GM21390 (cell line): ENCODE data around the gene RNF8.
"Not testable (repeated sequence)": the region's sequence is repeated elsewhere in the genome, so short reads cannot be mapped to it uniquely, and the experiment has no call there.

Source experiments
- ATAC-seq: cut with Tn5 transposase; IDR thresholded peaks from one replicate; pipeline ENCODE4 v1.9.1; 2021; ENCODE audit not compliant: unreplicated experiment

Gene RNF8

DNA sequence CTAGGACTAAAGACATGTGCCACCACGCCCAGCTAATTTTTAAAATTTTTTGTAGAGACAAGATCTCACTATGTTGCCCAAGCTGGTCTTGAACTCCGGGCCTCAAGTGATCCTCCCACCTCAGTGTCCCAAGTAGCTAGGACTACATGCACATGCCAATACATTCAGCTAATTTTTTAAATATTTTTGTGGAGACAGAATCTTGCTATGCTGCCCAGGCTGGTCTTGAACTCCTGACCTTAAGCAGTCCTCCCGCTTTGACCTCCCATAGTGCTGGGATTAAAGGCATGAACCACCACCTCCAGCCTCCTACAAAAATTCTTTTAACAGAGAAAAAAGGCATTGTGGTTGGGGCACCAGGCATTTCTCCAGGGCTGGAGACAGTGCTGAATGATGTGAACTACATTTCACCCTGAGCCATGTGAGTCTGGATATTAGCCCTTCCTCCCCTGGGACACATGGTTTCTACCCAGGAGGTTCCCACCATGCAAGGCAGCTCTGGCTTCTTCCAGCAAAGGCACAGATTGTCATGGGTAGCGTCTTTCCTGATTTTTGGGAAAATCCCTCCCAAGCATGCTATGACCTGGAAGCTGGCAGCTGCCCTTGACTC, 42.9 kb downstream of the RNF8 start:
- no peak for ATAC-seq

DNA sequence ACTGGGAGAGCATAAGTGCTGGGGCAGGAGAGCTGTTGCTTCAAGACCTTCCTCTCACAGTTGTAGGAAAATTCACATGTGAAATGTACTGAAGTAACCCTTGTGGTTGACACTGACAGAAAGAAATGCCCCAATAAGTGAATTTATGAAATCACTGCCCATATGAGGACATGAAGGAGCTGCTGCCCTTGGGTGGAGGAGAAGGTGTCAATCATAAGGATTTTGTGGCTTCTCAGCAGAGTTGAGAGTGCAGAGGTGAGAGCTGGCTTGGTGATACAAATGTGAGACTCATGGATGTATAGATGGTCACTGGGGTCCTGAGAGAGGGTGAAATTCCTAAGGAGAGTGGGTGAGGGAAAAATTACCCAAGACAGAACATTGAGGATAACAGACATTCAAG, 45.3 kb downstream of the RNF8 start:
- ATAC-seq, result no peak

DNA sequence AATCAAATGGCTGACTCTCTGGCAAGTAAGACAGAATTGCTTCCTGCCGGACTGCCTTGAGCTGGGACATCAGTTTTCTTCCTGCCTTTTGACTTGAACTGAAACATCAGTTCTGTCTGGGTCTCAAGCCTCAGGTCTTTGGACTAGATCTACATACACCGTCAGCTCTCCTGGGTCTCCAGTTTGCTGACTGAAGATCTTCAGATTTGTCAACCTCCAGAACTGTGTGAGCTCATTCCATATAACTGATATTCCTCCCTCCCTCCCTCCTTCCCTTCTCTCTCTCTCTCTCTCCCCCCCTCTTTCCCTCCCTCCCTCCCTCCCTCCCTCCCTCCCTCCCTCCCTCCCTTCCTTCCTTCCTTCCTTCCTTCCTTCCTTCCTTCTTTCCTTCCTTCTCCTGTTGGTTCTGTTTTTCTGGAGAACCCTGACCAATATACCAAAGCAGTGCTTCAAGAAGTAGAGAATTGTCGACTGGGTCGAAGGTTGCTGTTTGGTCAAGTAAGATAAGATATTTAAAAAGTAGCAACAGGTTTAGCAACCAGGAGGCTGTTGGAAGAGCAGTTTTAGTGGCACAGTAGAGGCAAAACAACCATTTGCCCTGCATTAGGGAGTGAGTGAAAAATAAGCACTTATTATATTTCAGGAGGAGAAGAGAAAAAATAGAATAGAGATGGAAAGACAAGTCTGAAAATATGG, 46.2 kb downstream of the RNF8 start:
- ATAC-seq, result no peak

DNA sequence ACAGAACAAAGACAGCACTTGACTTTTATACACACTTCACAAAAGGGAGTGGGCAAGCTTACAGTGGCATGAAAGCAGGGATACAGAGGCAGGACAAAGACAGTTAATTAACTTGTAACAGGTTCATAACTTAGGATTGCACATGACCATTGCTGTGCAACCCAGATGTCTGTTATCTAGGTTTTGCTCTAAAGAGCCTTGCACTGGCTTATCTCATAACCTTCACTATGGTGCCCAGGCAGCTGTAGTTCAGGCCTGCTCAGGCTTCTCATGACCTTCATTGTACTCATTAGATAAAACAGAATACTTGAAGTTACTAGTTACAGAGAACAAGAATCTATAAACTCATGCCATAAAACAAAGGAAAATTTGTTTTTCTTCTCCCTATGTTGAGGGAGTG, 47.9 kb downstream of the RNF8 start:
- ATAC-seq, result not testable (repeated sequence)

DNA sequence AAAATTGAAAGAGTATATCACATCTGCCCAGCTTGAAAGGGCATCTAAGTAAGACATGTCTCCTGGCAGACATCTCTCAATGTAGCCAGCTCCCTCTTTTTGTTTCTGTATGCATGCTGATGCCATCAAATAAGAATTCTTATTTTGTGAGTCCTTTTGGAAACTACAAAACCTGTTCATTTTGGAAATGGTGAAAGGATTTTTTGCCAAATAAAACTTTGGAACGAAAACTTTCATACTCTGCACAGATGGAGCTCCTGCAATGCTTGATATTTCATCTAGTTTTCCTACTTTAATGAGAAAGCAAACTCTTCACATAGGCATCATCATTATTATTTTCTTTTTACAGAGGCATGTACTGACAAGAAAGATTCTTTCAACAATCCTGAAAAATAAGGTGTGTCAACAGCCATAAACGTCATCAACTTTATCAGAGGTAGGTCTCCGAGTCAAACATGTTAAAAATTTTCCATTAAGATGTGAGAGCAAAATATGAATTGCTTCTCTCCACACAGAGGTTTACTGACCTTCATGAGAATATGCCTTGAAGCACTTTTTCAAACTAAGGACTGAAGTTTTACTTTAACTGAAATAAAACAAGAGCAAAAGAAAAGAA, 53.1 kb downstream of the RNF8 start:
- no peak for ATAC-seq

DNA sequence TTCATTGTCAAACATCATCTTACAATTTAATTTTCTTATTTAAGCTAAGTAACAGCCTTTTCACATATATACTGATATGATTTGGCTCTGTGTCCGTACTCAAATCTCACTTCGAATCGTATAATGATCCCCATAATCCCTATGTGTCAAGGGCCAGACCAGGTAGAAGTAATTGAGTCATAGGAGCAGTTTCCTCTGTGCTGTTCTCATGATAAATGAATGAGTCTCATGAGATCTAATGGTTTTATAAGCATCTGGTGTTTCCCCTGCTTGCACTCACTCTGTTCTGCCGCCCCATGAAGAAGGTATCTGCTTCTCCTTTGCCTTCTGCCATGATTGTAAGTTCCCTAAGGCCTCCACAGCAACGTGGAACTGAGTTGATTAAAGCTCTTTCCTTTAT, 54.2 kb downstream of the RNF8 start:
- ATAC-seq, result no peak

DNA sequence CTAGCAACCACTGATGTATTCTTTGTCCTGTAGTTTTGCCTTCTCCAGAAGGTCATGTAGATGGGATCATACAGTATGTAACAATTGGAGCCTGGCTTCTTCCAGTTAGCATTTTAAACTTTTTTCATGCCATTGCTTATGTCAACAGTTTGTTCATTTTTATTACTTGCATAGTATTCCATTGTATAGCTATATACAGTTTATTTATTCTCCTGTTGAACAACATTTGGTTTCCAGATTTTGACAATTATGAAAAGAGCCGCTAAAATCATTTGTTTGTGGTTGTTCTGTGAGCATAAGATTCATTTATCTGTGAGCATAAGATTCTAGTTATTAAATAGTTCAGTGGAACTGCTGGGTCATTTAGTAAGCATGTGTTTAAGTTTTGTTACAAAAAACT, 55.7 kb downstream of the RNF8 start:
- ATAC-seq, result no peak

DNA sequence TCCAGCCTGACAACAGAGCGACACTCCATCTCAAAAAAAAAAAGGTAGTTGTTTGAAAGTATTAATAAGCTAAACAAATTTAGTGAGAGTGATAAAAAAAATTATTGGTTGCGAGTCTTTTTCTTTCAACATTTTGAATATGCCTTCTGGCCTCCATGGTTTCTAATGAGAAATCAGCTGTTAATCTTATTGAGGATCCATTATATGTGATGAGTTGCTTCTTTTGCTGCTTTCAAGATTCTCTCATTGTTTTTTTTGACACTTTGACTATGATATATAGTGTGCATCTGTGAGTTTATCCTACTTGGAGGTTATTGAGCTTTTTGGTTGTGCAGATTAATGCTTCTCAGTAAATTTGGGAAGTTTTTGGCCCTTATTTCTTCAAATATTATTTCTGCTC, 63.6 kb downstream of the RNF8 start:
- ATAC-seq, result no peak

DNA sequence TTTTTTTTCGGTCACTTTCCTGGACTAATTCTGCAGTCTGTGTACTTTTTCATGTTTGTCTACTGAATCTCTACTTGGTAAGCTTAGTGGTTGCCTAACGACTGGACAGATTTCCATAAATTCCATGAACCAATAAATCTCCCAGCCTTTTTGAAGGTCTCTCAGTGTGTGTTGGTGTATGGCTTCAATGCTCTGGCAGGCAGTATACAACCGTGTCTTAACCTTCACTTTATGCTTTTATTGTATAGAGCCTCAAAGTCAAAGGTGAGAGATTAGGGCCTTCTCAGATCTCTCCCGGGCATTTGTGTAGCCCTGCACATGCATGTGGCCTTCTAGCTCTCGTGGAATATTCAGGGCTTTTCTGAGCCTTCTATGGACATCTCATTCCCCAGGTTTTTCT, 64.9 kb downstream of the RNF8 start:
- no peak for ATAC-seq

DNA sequence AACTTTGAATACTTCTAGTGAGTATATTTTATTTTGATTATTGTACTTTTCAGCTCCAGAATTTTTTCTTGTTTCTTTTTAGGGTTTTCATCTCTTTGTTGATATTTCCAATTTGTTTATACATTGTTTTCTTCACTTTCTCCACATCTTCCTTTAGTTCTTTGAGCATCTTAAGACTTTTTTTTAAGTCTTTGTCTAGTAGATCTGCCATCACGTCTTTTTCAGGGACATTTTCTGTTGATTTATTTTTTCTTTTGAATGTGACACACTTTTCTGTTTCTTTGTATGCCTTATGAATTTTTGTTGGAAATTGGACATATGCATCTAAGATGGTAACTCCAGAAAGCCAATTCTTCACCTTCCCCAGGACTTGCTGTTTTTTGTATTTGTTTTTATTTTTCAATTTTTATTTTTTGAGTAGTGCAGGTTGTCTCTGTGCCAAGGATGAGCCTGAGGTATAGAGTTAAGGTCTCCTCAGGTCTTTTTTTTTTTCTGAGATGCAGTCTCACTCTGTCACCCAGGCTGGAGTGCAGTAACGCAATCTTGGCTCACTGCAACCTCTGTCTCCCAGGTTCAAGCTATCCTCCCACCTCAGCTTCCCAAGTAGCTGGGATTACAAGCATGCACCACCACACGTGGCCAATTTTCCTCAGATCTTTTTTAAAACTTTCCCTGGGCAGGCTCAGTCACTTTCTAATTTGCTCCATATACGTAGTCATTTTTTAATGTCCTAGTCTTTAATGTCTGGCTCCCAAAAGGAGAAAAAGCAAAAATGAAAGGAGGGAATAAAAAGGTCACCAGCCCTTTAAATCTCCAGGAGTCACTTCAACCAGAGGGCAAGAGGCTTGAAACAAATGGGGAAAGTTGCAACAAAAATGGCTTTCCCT, 72.5 kb downstream of the RNF8 start:
- no peak for ATAC-seq

DNA sequence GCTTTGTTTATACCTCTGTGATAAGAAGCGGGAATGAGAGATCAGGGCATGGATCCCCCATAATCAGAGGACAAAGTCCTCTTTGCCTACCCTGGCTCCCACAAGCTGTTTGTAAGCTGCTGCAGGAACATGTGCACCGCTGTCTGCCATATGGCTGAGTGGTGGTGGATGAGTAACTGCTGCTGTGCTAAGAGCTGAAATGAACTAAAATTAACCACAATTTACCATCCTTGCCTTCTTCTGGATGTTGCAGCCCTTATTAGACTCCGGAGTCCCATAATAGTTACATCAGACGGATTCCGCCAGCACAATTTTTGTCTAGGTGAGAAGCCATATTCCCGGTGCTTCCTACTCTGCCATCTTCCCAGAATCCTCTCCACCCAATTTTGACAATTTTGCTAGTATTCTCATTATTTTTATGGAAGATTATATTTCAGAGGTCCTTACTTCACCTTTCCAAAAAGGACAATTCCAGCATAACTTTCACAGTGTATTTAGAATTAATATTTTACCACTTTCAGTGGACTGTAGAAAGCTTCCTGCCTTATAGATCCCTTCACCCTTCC, 73.2 kb downstream of the RNF8 start:
- no peak for ATAC-seq

DNA sequence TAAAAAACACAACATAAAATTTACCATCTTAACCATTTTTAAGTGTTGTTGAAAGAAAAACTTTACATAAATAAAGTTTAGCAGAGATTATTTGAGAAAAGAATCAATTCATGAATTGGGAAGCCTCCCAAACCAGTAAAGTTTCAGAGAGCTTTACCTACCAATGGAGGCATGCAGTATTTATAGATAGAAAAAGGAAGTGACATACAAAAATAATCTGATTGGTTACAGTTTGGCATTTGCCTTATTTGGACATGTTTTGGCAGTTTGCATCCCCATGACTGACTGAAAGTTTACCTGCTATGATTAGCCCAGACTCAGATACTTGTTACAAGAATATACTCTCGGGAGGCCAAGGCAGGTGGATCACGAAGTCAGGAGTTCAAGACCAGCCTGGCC, 75.6 kb downstream of the RNF8 start:
- no peak for ATAC-seq

DNA sequence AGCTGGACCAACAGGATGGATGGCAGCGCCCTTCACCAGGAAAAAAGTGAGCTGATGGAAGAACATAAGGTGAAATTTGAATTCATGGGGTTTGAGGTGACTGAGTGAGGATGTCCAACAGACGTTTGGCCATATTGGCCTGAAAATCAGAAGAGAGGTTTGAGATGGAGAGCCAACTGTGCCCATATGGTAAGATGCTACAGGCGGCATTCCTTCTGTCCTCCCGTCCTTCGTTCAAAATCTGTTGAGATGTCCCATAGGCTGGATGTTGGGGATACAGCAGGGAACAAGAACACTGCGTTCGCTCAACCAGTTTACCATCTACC, 78.8 kb downstream of the RNF8 start:
- no peak for ATAC-seq

DNA sequence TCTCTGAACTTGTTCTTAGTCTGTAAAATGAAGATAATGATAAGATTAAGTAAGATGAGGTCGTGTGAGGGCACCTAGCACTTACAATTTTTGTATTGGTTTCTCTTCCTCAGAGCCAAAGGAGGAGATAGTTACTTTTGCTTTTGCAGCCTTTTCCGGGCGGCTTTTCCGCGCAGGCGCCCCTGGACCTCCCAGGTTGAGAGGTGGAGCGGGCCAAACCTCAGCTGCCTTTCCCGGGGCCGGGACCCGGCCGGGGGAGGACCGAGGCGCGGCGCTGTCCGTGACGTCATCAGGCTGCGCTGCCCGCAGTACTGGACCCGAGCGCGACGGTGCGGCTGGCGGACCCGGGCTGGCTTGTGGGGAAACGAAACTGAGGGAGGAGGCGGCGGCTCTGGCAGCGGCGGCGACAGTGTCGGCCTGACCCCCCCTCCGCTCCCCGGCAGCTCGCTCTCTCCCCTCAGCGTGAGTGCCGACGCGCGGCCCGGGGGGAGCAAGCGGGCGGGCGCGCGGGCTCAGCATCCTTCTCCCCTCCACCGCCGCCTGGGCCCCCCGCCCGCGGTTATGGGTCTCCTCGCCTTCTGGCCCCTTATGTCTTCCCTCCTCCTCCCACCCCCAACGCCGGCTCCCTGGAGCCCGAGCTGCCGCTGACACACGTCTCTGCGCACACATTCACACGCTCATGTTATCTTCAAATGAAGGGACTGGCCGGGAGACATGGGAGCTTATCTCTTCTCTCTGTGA, 79.3 kb downstream of the RNF8 start, which contains the start of gene CMTR1:
TSS of gene CMTR1 (plus strand) at position 306 of the 741 bp plus-strand sequence. CDS start 2,409 bp downstream, outside the sequence.
- peak; percentile 84 for ATAC-seq

DNA sequence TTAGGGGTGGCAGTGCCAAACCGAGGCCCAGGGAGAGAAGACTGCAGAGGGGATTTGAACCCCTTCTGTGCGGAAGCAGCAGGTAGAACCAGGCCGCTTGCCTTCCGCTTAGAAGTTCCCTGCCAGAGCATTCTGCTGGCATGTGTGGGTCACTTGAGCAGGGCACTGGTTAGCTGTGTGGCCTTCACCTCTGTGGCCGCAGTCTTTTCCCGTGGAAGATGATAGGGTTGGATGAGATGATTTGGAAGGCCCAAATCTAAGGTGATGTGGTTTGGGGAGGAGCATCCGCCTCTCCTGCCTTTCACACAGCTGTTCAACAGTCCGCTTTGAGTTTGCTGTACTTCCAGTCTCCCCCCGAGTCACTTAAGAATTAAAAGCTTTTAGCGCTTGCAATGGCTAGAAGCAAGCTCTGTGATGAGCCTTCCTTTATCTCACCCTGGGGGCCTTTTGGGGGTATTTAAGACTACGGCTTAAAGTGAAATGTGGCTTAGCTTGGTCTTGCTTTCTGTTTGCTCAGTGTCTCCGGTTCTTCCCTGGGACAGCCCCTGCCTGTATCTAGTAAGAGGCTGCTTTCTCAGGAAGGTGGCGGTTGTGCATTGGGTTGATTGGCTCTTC, 80.0 kb downstream of the RNF8 start:
- peak; percentile 35 for ATAC-seq

DNA sequence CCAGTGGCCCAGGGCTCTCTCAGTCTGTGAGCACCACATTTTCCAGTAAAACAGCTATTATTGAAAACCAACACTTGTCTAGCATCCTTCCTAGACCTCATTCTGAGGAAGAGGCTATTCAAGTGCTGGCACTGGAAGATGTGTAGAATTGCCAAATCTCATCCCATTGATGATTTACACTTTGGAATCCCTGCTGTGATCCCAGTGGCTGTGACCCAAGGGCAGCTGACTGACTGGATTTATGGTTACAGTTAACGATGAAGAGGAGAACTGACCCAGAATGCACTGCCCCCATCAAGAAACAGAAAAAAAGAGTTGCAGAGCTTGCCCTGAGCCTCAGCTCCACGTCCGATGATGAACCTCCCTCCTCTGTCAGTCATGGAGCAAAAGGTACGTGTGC, 81.6 kb downstream of the RNF8 start:
- ATAC-seq, result no peak

DNA sequence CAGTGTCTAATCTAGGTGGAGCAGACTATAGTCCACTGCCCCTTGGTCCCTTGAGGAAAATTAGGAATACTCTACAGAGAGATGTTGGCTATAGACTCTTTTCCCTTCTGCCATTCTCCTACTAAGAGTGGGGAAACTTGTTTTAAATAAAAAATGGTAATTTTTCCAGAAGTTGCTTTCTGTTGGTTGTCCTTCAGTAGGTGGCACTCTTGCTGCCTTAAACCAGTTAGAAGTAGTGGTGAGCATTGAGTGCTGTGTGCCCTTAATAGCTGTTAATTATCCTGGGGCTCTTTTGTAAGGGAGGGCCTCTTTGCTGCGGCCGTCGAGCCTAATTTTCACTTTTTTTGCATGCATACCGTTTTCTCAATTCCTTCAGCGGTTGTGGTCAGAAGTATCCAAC, 82.0 kb downstream of the RNF8 start:
- ATAC-seq, result no peak

DNA sequence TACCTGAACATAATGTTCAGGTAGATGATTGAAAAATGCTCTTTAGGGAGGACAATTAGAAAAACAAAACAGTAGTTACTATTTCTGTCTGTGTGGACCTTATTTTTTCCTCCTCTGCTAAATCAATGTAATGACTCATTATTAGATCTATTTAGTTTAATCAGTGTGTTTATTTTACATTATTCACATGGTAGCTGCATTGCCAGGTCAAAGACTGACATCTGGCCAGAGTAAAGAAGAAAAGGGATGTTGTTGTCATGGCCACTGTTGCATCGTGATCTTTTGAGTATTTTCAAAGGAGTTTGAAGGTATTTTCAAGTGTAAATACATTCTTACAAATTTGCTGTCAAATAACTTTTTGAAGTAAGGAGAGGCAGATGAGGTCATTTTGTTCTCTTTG, 85.1 kb downstream of the RNF8 start:
- no peak for ATAC-seq

DNA sequence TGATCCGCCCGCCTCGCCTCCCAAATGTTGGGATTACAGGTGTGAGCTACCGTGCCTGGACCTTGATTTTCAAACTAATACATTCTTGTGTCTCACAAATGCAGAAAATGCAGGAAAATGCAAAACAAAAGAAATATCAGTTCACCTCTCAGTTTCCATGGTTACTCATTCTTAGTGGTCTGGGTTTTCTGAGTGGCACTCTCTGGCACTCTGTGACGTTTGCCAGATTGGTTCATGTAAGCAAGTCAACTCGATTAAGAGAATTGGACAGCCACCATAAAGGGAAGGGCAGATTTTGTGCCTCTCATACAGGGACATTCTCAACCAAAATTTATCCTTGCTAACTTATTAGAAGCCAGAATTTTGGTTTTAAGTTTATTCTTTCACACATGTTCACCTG, 87.9 kb downstream of the RNF8 start:
- no peak for ATAC-seq
